AG10803 (cell line): Measurements from ENCODE around the gene CAPN13.

Experiments used
- DNase-seq: peaks from one replicate; pipeline ENCODE4 v3.0.0; 2010; ENCODE audit warnings: low read depth
- H3K4me3 ChIP-seq: 2 replicates; pipeline ENCODE4 v1.5.1; 2011; ENCODE audit warnings: mild to moderate bottlenecking, low read length, control low read depth
- TF ChIP-seq, protein P1 (sequence below): conservative IDR thresholded peaks from 2 replicates; pipeline ENCODE4 v1.5.1; 2011; ENCODE audit warnings: mild to moderate bottlenecking, low read length, control low read depth, inconsistent platforms

Gene CAPN13

DNA sequence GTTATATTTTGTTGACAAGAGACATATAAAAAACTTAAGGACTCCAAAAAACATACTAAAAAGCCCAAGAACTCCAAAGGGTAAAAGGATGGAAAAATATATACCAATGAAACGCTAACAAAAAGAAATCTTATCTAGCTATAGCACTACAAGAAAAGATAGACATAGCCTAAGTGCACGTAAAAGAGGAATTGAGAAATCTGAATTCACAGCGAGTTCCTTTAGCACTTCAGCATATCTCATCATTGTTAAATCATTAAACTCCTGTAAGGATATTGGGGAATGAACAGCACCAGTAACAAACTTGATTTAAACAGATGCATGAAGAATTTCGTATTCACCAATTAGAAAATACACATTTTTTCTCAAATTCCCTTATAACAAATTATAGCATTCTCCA lies 134.1 kb downstream of the CAPN13 start:
- TF ChIP-seq, protein P1, sequence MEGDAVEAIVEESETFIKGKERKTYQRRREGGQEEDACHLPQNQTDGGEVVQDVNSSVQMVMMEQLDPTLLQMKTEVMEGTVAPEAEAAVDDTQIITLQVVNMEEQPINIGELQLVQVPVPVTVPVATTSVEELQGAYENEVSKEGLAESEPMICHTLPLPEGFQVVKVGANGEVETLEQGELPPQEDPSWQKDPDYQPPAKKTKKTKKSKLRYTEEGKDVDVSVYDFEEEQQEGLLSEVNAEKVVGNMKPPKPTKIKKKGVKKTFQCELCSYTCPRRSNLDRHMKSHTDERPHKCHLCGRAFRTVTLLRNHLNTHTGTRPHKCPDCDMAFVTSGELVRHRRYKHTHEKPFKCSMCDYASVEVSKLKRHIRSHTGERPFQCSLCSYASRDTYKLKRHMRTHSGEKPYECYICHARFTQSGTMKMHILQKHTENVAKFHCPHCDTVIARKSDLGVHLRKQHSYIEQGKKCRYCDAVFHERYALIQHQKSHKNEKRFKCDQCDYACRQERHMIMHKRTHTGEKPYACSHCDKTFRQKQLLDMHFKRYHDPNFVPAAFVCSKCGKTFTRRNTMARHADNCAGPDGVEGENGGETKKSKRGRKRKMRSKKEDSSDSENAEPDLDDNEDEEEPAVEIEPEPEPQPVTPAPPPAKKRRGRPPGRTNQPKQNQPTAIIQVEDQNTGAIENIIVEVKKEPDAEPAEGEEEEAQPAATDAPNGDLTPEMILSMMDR: no peak
- H3K4me3 ChIP-seq: no peak overlapping the region
- no peak for DNase-seq
